Measurements from ENCODE around the gene ABLIM2. TPM values are rescaled to one million over a fixed set of nuclear protein-coding genes. Genes with fewer than 3 reads are reported as not detected.
A peak's percentile ranks its signal among the peaks of the same experiment; 100 is the strongest.

Gene ABLIM2
- polyA plus RNA-seq, 4 donors, result 1.1 to 12.7 (median 4.4) TPM

DNA sequence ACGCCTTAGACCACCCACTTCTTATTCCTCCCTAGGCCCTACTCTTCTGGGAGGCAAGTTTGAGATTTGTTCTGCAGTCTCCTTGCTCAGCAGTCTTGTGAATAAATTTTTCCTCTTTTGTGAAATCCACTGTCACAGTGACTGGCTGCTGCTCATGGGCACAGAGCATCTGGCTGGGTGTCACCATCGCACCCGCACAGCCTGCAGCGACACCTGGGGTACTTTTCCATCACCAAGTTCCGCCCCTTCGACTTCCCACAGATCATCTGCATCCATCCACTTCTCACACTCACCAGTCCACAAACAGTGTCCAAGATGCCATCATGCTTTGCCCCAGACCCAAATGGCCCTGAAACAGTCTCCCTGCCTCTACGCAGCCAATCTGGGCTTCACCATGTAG is 182.6 kb downstream of the ABLIM2 start:
- H3K4me3 ChIP-seq (ENCODE audit: low read depth in 1 of 3, low read length in 3 of 3), result no peak overlapping the region
- peaks cover 0 to 12% (median 0%) of the 10 kb centered on the region in 3 donors for H3K36me3 ChIP-seq (ENCODE audit: control insufficient read depth in 3 of 3, insufficient read depth in 2 of 3, low read depth in 1 of 3, low read length in 3 of 3)
- H3K27me3 ChIP-seq (ENCODE audit: control insufficient read depth in 3 of 3, insufficient read depth in 3 of 3, low read length in 3 of 3), result no peaks in the 10 kb centered on the region
- H3K9me3 ChIP-seq (ENCODE audit: control insufficient read depth in 2 of 2, insufficient read depth in 1 of 2, low read depth in 1 of 2, low read length in 1 of 2), result no peaks in the 10 kb centered on the region
- peaks cover 0 to 47% (median 3%) of the 10 kb centered on the region in 3 donors for H3K4me1 ChIP-seq (ENCODE audit: control insufficient read depth in 3 of 3, insufficient read depth in 2 of 3, low read depth in 1 of 3, low read length in 2 of 3)
- no peak overlapping the region for H3K27ac ChIP-seq (ENCODE audit: low read depth in 1 of 3, low read length in 2 of 3)
- no peak for DNase-seq
- FAIRE-seq, result no peak
- 95 to 97% (median 96%) methylated on average over 7 of the region's 7 CpGs for WGBS, 3 donors

DNA sequence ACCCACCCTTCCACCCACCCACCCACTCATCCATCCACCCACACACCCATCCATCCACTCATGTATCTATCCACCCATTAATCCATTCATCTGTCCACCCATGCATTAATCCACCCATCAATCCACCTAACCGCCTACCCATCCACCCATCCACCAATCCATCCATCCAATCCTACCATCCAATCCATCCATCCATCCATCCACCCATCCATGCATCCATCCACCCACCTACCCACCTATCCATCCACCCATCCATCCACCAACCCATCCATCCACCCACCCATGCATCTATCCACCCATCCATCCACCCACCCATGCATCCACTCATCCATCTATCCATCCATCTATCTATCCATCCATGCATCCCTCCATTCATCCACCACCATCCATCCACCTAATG is 184.2 kb downstream of the ABLIM2 start:
- DNase-seq, result no peak
- no peaks in the 10 kb centered on the region for H3K9me3 ChIP-seq (ENCODE audit: control insufficient read depth in 2 of 2, insufficient read depth in 1 of 2, low read depth in 1 of 2, low read length in 1 of 2)
- peaks cover 2 to 57% (median 2%) of the 10 kb centered on the region in 3 donors for H3K4me1 ChIP-seq (ENCODE audit: control insufficient read depth in 3 of 3, insufficient read depth in 2 of 3, low read depth in 1 of 3, low read length in 2 of 3)
- no peak overlapping the region for H3K4me3 ChIP-seq (ENCODE audit: low read depth in 1 of 3, low read length in 3 of 3)
- no peak for FAIRE-seq
- no peak overlapping the region for H3K27ac ChIP-seq (ENCODE audit: low read depth in 1 of 3, low read length in 2 of 3)
- WGBS, 3 donors, result 97 to 100% (median 100%) methylated on average over 1 of the region's 1 CpG
- H3K27me3 ChIP-seq (ENCODE audit: control insufficient read depth in 3 of 3, insufficient read depth in 3 of 3, low read length in 3 of 3), result no peaks in the 10 kb centered on the region
- peaks cover 0 to 12% (median 0%) of the 10 kb centered on the region in 3 donors for H3K36me3 ChIP-seq (ENCODE audit: control insufficient read depth in 3 of 3, insufficient read depth in 2 of 3, low read depth in 1 of 3, low read length in 3 of 3)

DNA sequence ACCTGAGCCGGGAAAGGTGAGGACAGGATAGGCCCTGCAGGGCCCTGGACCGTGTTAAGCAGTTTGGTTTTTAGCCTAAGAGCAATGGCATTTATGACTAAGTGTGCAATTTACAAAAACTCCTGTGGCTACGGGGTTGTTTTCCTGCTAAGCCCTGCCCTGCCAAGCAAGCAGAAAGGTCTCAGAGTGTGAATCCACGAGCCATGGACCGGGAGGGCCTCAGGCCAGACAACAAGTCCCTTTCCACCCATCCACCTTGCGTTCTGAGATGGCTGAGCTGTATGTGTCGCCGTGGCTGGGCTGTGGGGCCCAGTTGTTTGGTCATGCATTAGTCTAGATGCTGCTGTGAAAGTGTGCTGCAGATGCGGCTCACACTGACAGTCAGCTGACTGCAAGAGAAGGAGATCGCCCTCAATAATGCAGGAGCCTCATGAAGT is 185.1 kb downstream of the ABLIM2 start:
- FAIRE-seq, result no peak
- H3K27me3 ChIP-seq (ENCODE audit: control insufficient read depth in 3 of 3, insufficient read depth in 3 of 3, low read length in 3 of 3), result no peaks in the 10 kb centered on the region
- peaks cover 0 to 12% (median 0%) of the 10 kb centered on the region in 3 donors for H3K36me3 ChIP-seq (ENCODE audit: control insufficient read depth in 3 of 3, insufficient read depth in 2 of 3, low read depth in 1 of 3, low read length in 3 of 3)
- no peak overlapping the region for H3K4me3 ChIP-seq (ENCODE audit: low read depth in 1 of 3, low read length in 3 of 3)
- DNase-seq, result no peak
- H3K9me3 ChIP-seq (ENCODE audit: control insufficient read depth in 2 of 2, insufficient read depth in 1 of 2, low read depth in 1 of 2, low read length in 1 of 2), result no peaks in the 10 kb centered on the region
- H3K4me1 ChIP-seq (ENCODE audit: control insufficient read depth in 3 of 3, insufficient read depth in 2 of 3, low read depth in 1 of 3, low read length in 2 of 3), result peaks cover 2 to 54% (median 2%) of the 10 kb centered on the region in 3 donors
- WGBS, 3 donors, result 72 to 77% (median 73%) methylated on average over 10 of the region's 10 CpGs
- H3K27ac ChIP-seq (ENCODE audit: low read depth in 1 of 3, low read length in 2 of 3), result no peak overlapping the region

DNA sequence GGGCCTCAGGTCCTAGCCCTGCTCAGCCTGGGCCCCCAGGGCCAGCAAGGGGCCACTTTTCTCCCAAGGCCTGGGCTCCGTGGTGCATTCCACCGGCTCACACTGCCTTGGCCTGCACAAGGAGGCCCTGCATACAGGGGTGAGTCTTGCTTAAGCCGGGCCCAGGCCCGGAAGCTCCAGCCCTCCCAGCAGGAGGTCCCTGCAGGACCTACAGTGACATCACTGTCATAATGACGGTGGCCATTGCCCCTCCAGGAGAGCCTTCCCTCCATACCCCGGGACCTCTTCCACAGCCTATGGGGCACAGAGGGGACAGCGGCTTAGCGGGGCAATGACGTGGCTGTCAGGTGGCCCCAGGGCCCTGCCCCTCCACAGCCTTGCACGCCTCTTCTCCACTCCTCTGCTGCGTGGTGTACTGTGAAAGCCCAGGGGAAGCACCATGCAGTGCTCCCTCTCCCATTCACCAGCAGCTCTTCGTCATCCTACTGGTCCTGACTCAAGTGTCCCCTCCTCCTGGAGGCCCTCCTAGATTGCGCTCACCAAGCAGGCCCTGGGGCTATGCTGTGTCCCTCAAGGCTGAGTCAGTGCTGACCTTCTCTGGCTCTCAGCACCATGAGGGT is 186.6 kb downstream of the ABLIM2 start:
- no peak overlapping the region for H3K4me3 ChIP-seq (ENCODE audit: low read depth in 1 of 3, low read length in 3 of 3)
- peaks cover 0 to 12% (median 0%) of the 10 kb centered on the region in 3 donors for H3K36me3 ChIP-seq (ENCODE audit: control insufficient read depth in 3 of 3, insufficient read depth in 2 of 3, low read depth in 1 of 3, low read length in 3 of 3)
- no peaks in the 10 kb centered on the region for H3K9me3 ChIP-seq (ENCODE audit: control insufficient read depth in 2 of 2, insufficient read depth in 1 of 2, low read depth in 1 of 2, low read length in 1 of 2)
- DNase-seq, result peak in 1 of 2 donors; percentile 46
- no peaks in the 10 kb centered on the region for H3K27me3 ChIP-seq (ENCODE audit: control insufficient read depth in 3 of 3, insufficient read depth in 3 of 3, low read length in 3 of 3)
- WGBS, 3 donors, result 75 to 77% (median 77%) methylated on average over 13 of the region's 13 CpGs
- FAIRE-seq, result no peak
- H3K27ac ChIP-seq (ENCODE audit: low read depth in 1 of 3, low read length in 2 of 3), result peak overlapping the region in 2 of 3 donors; percentile 89 to 90
- peaks cover 2 to 51% (median 7%) of the 10 kb centered on the region in 3 donors for H3K4me1 ChIP-seq (ENCODE audit: control insufficient read depth in 3 of 3, insufficient read depth in 2 of 3, low read depth in 1 of 3, low read length in 2 of 3)

DNA sequence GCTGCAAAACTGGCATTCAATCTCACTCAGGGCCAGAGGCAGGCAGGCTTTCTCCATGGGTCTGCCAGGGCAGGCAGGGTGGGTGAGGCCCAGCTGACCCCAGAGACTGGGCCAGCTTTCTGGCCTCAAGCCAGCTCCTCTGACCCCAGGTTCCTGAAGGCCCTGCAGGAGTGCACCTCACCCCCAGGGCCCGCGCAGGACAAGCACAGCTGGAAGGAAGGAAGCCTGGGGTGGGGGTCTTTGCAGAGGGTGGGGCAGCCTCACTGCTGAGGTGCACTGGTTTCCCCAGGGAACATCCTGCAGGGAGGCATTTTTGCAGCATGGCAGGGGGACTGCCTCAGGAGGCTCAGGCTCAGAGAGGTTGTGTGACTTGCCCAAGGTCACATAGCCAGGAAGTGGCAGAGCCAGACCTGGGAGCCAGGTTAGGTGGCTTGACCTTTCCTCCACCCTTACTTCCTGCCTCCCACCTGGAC is 187.4 kb downstream of the ABLIM2 start:
- DNase-seq (no peak), FAIRE-seq (no peak)
- peak overlapping the region; percentile 27 to 90 (median 89) for H3K27ac ChIP-seq (ENCODE audit: low read depth in 1 of 3, low read length in 2 of 3)
- H3K4me1 ChIP-seq (ENCODE audit: control insufficient read depth in 3 of 3, insufficient read depth in 2 of 3, low read depth in 1 of 3, low read length in 2 of 3), result peaks cover 2 to 51% (median 7%) of the 10 kb centered on the region in 3 donors
- peak overlapping the region in 1 of 3 donors; percentile 38 for H3K4me3 ChIP-seq (ENCODE audit: low read depth in 1 of 3, low read length in 3 of 3)
- 50 to 57% (median 53%) methylated on average over 2 of the region's 2 CpGs for WGBS, 3 donors
- H3K27me3 ChIP-seq (ENCODE audit: control insufficient read depth in 3 of 3, insufficient read depth in 3 of 3, low read length in 3 of 3), result no peaks in the 10 kb centered on the region
- no peaks in the 10 kb centered on the region for H3K9me3 ChIP-seq (ENCODE audit: control insufficient read depth in 2 of 2, insufficient read depth in 1 of 2, low read depth in 1 of 2, low read length in 1 of 2)
- H3K36me3 ChIP-seq (ENCODE audit: control insufficient read depth in 3 of 3, insufficient read depth in 2 of 3, low read depth in 1 of 3, low read length in 3 of 3), result peaks cover 0 to 12% (median 0%) of the 10 kb centered on the region in 3 donors

DNA sequence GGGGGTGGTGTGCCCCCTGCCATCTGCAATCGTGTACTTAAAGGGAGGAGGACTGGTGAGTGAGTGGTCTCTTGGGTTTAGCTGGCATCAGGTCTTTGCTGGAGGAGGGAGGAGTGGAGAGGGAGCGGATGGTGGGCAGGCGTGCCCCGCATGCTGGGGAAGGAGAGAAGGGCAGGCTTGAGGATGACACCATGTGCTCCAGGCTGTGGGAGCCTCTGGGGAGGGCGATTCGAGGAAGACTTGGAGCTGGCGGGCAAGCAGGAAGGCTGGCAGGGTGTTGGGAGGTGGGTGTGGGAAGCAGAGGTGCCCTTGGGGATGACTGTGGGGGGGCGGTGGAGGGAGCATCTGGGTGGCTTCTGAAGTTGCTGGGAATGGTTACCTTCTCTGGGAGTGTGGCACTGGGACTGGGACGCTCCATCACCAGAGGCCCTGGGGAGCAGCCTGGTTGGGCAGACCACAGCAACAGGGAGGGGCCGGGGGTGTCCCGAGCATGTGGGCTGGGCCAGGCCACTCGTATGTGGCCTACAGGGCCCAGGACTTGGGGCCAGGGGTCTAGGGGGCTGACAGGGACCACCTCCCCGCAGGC is 188.2 kb downstream of the ABLIM2 start:
- peaks cover 2 to 51% (median 7%) of the 10 kb centered on the region in 3 donors for H3K4me1 ChIP-seq (ENCODE audit: control insufficient read depth in 3 of 3, insufficient read depth in 2 of 3, low read depth in 1 of 3, low read length in 2 of 3)
- no peak for FAIRE-seq

DNA sequence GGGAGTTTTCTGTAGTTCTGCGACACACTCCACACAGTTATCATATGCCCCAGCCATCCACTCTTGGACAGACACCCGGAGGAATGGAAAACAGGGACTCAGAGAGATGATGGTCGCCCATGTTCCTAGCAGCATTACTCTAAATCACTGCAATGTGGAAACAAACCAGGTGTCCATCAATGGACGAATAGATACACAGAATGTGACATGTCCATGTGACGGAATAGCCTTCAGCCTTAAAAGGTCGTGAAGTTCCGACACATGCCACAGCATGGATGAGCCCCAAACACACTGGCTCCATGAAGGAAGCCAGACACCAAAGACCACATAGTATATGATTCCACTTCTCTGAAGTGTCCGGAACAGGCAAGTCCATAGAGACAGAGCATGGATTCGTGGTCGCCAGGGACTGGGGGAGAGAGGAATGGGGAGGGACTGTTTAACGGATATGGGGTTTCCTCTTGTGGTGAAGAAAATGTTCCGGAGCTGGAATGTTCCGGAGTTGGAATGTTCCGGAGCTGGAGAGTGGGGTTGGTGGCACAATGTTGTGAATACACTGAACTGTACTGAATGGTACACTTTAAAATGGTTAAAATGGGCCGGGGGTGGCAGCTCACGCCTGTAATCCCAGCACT is 190.2 kb downstream of the ABLIM2 start:
- Histone ChIP-seq H3K36me3 (ENCODE audit: control insufficient read depth in 3 of 3, insufficient read depth in 2 of 3, low read depth in 1 of 3, low read length in 3 of 3) (peaks cover 0 to 12% (median 0%) of the 10 kb centered on the region in 3 donors), H3K27ac (ENCODE audit: low read depth in 1 of 3, low read length in 2 of 3) (peak overlapping the region in 2 of 3 donors; percentile 2 to 61), H3K4me3 (ENCODE audit: low read depth in 1 of 3, low read length in 3 of 3) (no peak overlapping the region), H3K9me3 (ENCODE audit: control insufficient read depth in 2 of 2, insufficient read depth in 1 of 2, low read depth in 1 of 2, low read length in 1 of 2) (no peaks in the 10 kb centered on the region), H3K27me3 (ENCODE audit: control insufficient read depth in 3 of 3, insufficient read depth in 3 of 3, low read length in 3 of 3) (no peaks in the 10 kb centered on the region), H3K4me1 (ENCODE audit: control insufficient read depth in 3 of 3, insufficient read depth in 2 of 3, low read depth in 1 of 3, low read length in 2 of 3) (peaks cover 2 to 48% (median 7%) of the 10 kb centered on the region in 3 donors)
- 66 to 87% (median 80%) methylated on average over 16 of the region's 16 CpGs for WGBS, 3 donors
- FAIRE-seq, result no peak
- DNase-seq, result no peak

More for the DNA sequence above, 188.2 kb downstream of the ABLIM2 start:
- H3K36me3 ChIP-seq (ENCODE audit: control insufficient read depth in 3 of 3, insufficient read depth in 2 of 3, low read depth in 1 of 3, low read length in 3 of 3), result peaks cover 0 to 12% (median 0%) of the 10 kb centered on the region in 3 donors
- peak overlapping the region; percentile 27 to 90 (median 89) for H3K27ac ChIP-seq (ENCODE audit: low read depth in 1 of 3, low read length in 2 of 3)
- no peak for DNase-seq
- H3K9me3 ChIP-seq (ENCODE audit: control insufficient read depth in 2 of 2, insufficient read depth in 1 of 2, low read depth in 1 of 2, low read length in 1 of 2), result no peaks in the 10 kb centered on the region
- peak overlapping the region in 2 of 3 donors; percentile 26 to 38 for H3K4me3 ChIP-seq (ENCODE audit: low read depth in 1 of 3, low read length in 3 of 3)
- 38 to 53% (median 53%) methylated on average over 10 to 13 of the region's 13 CpGs for WGBS, 3 donors
- no peaks in the 10 kb centered on the region for H3K27me3 ChIP-seq (ENCODE audit: control insufficient read depth in 3 of 3, insufficient read depth in 3 of 3, low read length in 3 of 3)

DNA sequence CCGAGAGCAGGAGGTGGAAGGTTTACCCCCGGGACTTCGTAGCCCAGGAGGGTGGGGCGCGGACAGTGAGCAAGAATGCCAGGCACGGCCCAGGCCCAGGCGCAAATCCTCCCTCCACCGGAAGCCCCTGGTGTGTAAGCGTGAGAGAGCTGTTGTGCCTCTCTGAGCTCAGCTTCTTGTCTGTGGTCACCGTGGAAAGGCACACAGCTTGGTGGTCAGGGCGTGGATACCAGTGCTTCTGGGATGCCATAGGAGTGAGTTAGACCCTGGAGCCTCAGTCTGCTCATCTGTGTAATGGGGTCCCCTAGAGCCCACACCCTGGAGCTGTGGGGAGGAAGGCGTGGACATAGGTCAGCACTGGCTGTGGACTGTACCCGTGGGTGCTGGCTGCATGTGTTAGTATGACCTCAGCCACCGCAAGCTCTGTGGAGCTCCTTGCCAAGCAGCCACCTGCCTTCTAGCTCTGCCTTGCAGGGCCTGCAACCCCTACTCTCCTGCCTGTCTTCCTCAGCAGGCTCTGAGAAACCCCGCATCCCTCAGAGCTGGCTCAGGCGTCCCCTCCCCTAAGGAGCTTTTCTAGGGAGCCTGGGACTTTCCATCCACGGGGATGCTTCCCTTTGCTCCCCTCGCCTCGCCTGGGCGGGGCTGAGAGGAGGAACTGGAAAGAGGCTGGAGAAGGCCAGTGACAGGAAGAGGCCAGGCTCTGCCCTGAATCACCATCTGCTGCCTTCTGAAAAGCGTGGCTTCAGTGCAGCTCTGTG is 190.9 kb downstream of the ABLIM2 start:
- Histone ChIP-seq H3K27ac (ENCODE audit: low read depth in 1 of 3, low read length in 2 of 3) (peak overlapping the region in 1 of 3 donors; percentile 61), H3K4me1 (ENCODE audit: control insufficient read depth in 3 of 3, insufficient read depth in 2 of 3, low read depth in 1 of 3, low read length in 2 of 3) (peaks cover 2 to 46% (median 7%) of the 10 kb centered on the region in 3 donors), H3K36me3 (ENCODE audit: control insufficient read depth in 3 of 3, insufficient read depth in 2 of 3, low read depth in 1 of 3, low read length in 3 of 3) (peaks cover 0 to 9% (median 0%) of the 10 kb centered on the region in 3 donors), H3K4me3 (ENCODE audit: low read depth in 1 of 3, low read length in 3 of 3) (no peak overlapping the region), H3K27me3 (ENCODE audit: control insufficient read depth in 3 of 3, insufficient read depth in 3 of 3, low read length in 3 of 3) (no peaks in the 10 kb centered on the region), H3K9me3 (ENCODE audit: control insufficient read depth in 2 of 2, insufficient read depth in 1 of 2, low read depth in 1 of 2, low read length in 1 of 2) (no peaks in the 10 kb centered on the region)
- 64 to 66% (median 66%) methylated on average over 21 of the region's 21 CpGs for WGBS, 3 donors
- no peak for FAIRE-seq
- peak; percentile 18 to 50 for DNase-seq

All from small intestine (tissue), 7 donors.